Esophagus muscularis mucosa (tissue), 4 donors: ENCODE results near the gene HDAC4. TPM values are rescaled to one million over a fixed set of nuclear protein-coding genes. Genes with fewer than 3 reads are reported as not detected.

Experiments
- DNase-seq: peaks from one replicate; pipeline ENCODE4 v3.0.0-alpha.2; 2017; ENCODE audit errors: extremely low spot score
- H3K27ac ChIP-seq, 4 donors: fragments of 200-600 bp; sonication (generic); replicated peaks in 1 of 4; 1 replicate in 3 of 4; 2 replicates in 1 of 4; pipeline ENCODE4 v1.5.1; 2016 to 2019; ENCODE audit warnings: mild to moderate bottlenecking in 1 of 4
- H3K27me3 ChIP-seq, 4 donors: fragments of 200-600 bp; sonication (generic); one replicate each; pipeline versions ENCODE4 v1.5.1 to v1.6.0; 2016 to 2019
- H3K36me3 ChIP-seq, 4 donors: fragments of 200-600 bp; sonication (generic); one replicate each; pipeline ENCODE4 v1.5.1; 2016 to 2019
- H3K4me1 ChIP-seq, 4 donors: fragments of 200-600 bp; sonication (generic); one replicate each; pipeline ENCODE4 v1.5.1; 2016 to 2019
- H3K4me3 ChIP-seq, 4 donors: fragments of 200-600 bp; sonication (generic); 1 replicate in 2 of 4; 2 replicates in 2 of 4; pipeline ENCODE4 v1.5.1; 2016 to 2019; ENCODE audit warnings: mild to moderate bottlenecking in 4 of 4, moderate library complexity in 1 of 4
- H3K9me3 ChIP-seq, 4 donors: fragments of 200-600 bp; sonication (generic); 1 replicate in 3 of 4; 2 replicates in 1 of 4; pipeline ENCODE4 v1.5.1; 2016 to 2019
- CTCF ChIP-seq, 3 experiments: fragments of 200-600 bp in 2 of 3; fragments of 450-650 bp in 1 of 3; sonication (generic) in 2 of 3; IDR thresholded peaks; one replicate each; pipeline ENCODE4 v1.5.1; 2017 to 2019; ENCODE audit warnings: antibody characterized with exemption in 3 of 3, mild to moderate bottlenecking in 2 of 3, moderate library complexity in 1 of 3
- EP300 ChIP-seq: sonication (generic); formaldehyde crosslinking; IDR thresholded peaks from one replicate; pipeline ENCODE4 v1.6.1; 2017; ENCODE audit warnings: antibody characterized with exemption
- POLR2A ChIP-seq: fragments of 450-650 bp; IDR thresholded peaks from one replicate; pipeline ENCODE4 v1.6.1; 2017; ENCODE audit warnings: antibody characterized with exemption, moderate library complexity, mild to moderate bottlenecking, low read depth
- POLR2AphosphoS5 ChIP-seq, 2 donors: sonication (generic); formaldehyde crosslinking; IDR thresholded peaks; one replicate each; pipeline ENCODE4 v1.6.1; 2017; ENCODE audit warnings: antibody characterized with exemption in 2 of 2
- WGBS: methylation state at CpG from one replicate; pipeline ENCODE4 v1.1.5; 2018; 5-methylcytosine and 5-hydroxymethylcytosine counted together
- intact Hi-C: fragments of 100-400 bp; cut with DNase I; formaldehyde crosslinking; loops from one replicate; pipeline ENCODE4 v1.15.1; 2023
- total RNA-seq, 4 donors: library from RNA; depleted of rRNA; stranded (reverse); fragments of >200 nt; gene quantifications; one replicate each; pipeline versions ENCODE4 v1.1.0 to v1.2.1, GENCODE V29; 2016

The HDAC4 gene
- total RNA-seq, 4 donors from 2014 or later: 59.4 to 119 (median 76.1) TPM

- no peaks in the 10 kb centered on the region for H3K36me3 ChIP-seq
- no peak for DNase-seq
- TF ChIP-seq POLR2A (no peak), CTCF (IDR thresholded peaks at IDR 0.05) (no peak), POLR2AphosphoS5 (IDR thresholded peaks at IDR 0.05) (no peak), EP300 (no peak)
- peak overlapping the region; percentile 19 to 54 (median 38) for H3K4me3 ChIP-seq
- H3K27me3 ChIP-seq: no peaks in the 10 kb centered on the region
- WGBS: 73% methylated on average over 9 of the region's 16 CpGs
- intact Hi-C loops: no loop called here
- H3K27ac ChIP-seq: peak overlapping the region; percentile 82 to 92 (median 90)
- peaks cover 83 to 100% (median 98%) of the 10 kb centered on the region in 4 donors for H3K4me1 ChIP-seq
- no peaks in the 10 kb centered on the region for H3K9me3 ChIP-seq
These were observed 96.1 kb downstream of the HDAC4 start for GRCh38 chr2:239304533-239305221.

- peak overlapping the region; percentile 82 to 92 (median 90) for H3K27ac ChIP-seq
- no peaks in the 10 kb centered on the region for H3K36me3 ChIP-seq
- peak overlapping the region in 2 of 4 donors; percentile 12 to 51 for H3K4me3 ChIP-seq
- DNase-seq: no peak
- intact Hi-C loops: no loop called here
- peaks cover 83 to 100% (median 99%) of the 10 kb centered on the region in 4 donors for H3K4me1 ChIP-seq
- no peaks in the 10 kb centered on the region for H3K27me3 ChIP-seq
- 72% methylated on average over 17 of the region's 21 CpGs for WGBS
- H3K9me3 ChIP-seq: no peaks in the 10 kb centered on the region
- TF ChIP-seq CTCF (IDR thresholded peaks at IDR 0.05) (no peak), POLR2A (no peak), POLR2AphosphoS5 (IDR thresholded peaks at IDR 0.05) (no peak), EP300 (no peak)
These were observed 96.9 kb downstream of the HDAC4 start for GRCh38 chr2:239303711-239304532.

- Histone ChIP-seq H3K4me3 (no peak overlapping the region), H3K4me1 (peaks cover 79 to 100% (median 100%) of the 10 kb centered on the region in 4 donors), H3K27me3 (no peaks in the 10 kb centered on the region), H3K9me3 (no peaks in the 10 kb centered on the region), H3K27ac (peak overlapping the region; percentile 15 to 92 (median 86)), H3K36me3 (no peaks in the 10 kb centered on the region)
- intact Hi-C loops: no loop called here
- DNase-seq: no peak
- 81% methylated on average over 28 of the region's 28 CpGs for WGBS
- no peak for TF ChIP-seq EP300
These were observed 97.8 kb downstream of the HDAC4 start for GRCh38 chr2:239302808-239303557.

- WGBS: 49% methylated on average over 8 of the region's 16 CpGs
- Histone ChIP-seq H3K36me3 (no peaks in the 10 kb centered on the region), H3K9me3 (no peaks in the 10 kb centered on the region), H3K4me3 (no peak overlapping the region), H3K27ac (peak overlapping the region; percentile 15 to 92 (median 86)), H3K27me3 (no peaks in the 10 kb centered on the region), H3K4me1 (peaks cover 72 to 100% (median 100%) of the 10 kb centered on the region in 4 donors)
- intact Hi-C loops: no loop called here
- TF ChIP-seq POLR2AphosphoS5 (IDR thresholded peaks at IDR 0.05) (no peak), CTCF (IDR thresholded peaks at IDR 0.05) (no peak), EP300 (no peak), POLR2A (no peak)
- DNase-seq: no peak
These were observed 98.6 kb downstream of the HDAC4 start for GRCh38 chr2:239302083-239302807.
